Endothelial cell of umbilical vein (primary cell): Measurements from ENCODE around the gene IGFL2. TPM values are rescaled to one million over a fixed set of nuclear protein-coding genes. Genes with fewer than 3 reads are reported as not detected.

Experiments used
- BruUV-seq: library from RNA; stranded (reverse); fragments of 400-500 nt; replicated peaks from 2 replicates; lab custom pipeline; 2021; lab: Mats Ljungman, UMichigan
- CTCF ChIA-PET: fragments of 300-600, 350-600 bp; sonication (Branson Sonifier 250); formaldehyde crosslinking; loops from one replicate; lab custom pipeline; 2021; ENCODE audit warnings: antibody characterized with exemption, inconsistent platforms; lab: Charles Lee
- POLR2A ChIA-PET: fragments of 300-600, 350-600 bp; sonication (Branson Sonifier 250); formaldehyde crosslinking; loops from one replicate; lab custom pipeline; 2021; ENCODE audit warnings: antibody characterized with exemption, inconsistent platforms; lab: Charles Lee
- DNase-seq: peaks from one replicate; pipeline ENCODE4 v3.0.0-alpha.2; 2011; ENCODE audit warnings: low read depth, low spot score
- FAIRE-seq: peaks from 2 replicates; lab custom pipeline; 2011; peaks lifted over from hg19 to GRCh38; lab: Jason Lieb, UNC
- H2AFZ ChIP-seq: 2 replicates; pipeline ENCODE4 v1.6.0; 2012; ENCODE audit warnings: low read depth, low read length, control low read depth, inconsistent platforms
- H3K27ac ChIP-seq: 2 replicates; pipeline ENCODE4 v1.5.1; 2011; ENCODE audit warnings: low read depth, mild to moderate bottlenecking, control low read depth, low read length, moderate library complexity; ENCODE audit not compliant: insufficient read depth
- H3K27me3 ChIP-seq, 2 experiments: 2 replicates each; pipeline versions ENCODE4 v1.6.0 to v1.6.1; 2011; ENCODE audit warnings: low read length in 2 of 2, mixed read lengths in 1 of 2; ENCODE audit not compliant: control insufficient read depth in 2 of 2, insufficient read depth in 2 of 2
- H3K36me3 ChIP-seq, 2 experiments: 2 replicates in 1 of 2; 3 replicates in 1 of 2; pipeline ENCODE4 v1.5.1; 2011; ENCODE audit warnings: low read length in 2 of 2, mild to moderate bottlenecking in 1 of 2, moderate library complexity in 1 of 2; ENCODE audit not compliant: control insufficient read depth in 2 of 2, insufficient read depth in 2 of 2; ENCODE audit errors: extremely low read depth in 1 of 2
- H3K4me1 ChIP-seq: 3 replicates; pipeline ENCODE4 v1.5.1; 2011; ENCODE audit warnings: mild to moderate bottlenecking, low read length; ENCODE audit not compliant: control insufficient read depth, insufficient read depth; ENCODE audit errors: extremely low read depth
- H3K4me2 ChIP-seq: 2 replicates; pipeline ENCODE4 v1.6.1; 2011; ENCODE audit warnings: low read length, control low read depth, mixed read lengths; ENCODE audit not compliant: insufficient read depth
- H3K4me3 ChIP-seq, 3 experiments: fragments of 200-600 bp in 1 of 3; sonication (generic), shearing (Covaris generic) in 1 of 3; replicated peaks in 1 of 3; 2 replicates each; pipeline ENCODE4 v1.5.1; 2011 to 2016; ENCODE audit warnings: control low read depth in 3 of 3, low read length in 3 of 3, mild to moderate bottlenecking in 2 of 3, inconsistent platforms in 1 of 3, low read depth in 1 of 3, moderate library complexity in 1 of 3; ENCODE audit not compliant: insufficient read depth in 1 of 3
- H3K79me2 ChIP-seq: 2 replicates; pipeline ENCODE4 v1.6.0; 2012; ENCODE audit warnings: low read length, inconsistent platforms; ENCODE audit not compliant: control insufficient read depth, insufficient read depth
- H3K9ac ChIP-seq: replicated peaks from 2 replicates; pipeline ENCODE3; 2011; ENCODE audit warnings: low read length, control low read depth; ENCODE audit not compliant: insufficient read depth; ENCODE audit errors: extremely low read depth
- H3K9me1 ChIP-seq: replicated peaks from 3 replicates; pipeline ENCODE4 v1.6.0; 2011; ENCODE audit warnings: mild to moderate bottlenecking, low read length; ENCODE audit not compliant: control insufficient read depth, insufficient read depth; ENCODE audit errors: extremely low read depth
- H3K9me3 ChIP-seq: replicated peaks from 2 replicates; pipeline ENCODE4 v1.5.1; 2012; ENCODE audit warnings: low read length, inconsistent platforms; ENCODE audit not compliant: control insufficient read depth, insufficient read depth
- H4K20me1 ChIP-seq: replicated peaks from 2 replicates; pipeline ENCODE3; 2011; ENCODE audit warnings: mild to moderate bottlenecking, low read length; ENCODE audit not compliant: control insufficient read depth, insufficient read depth; ENCODE audit errors: extremely low read depth
- EZH2 ChIP-seq: IDR thresholded peaks from 2 replicates; pipeline ENCODE4 v1.6.1; 2012; ENCODE audit warnings: borderline replicate concordance, low read depth, mild to moderate bottlenecking, moderate library complexity, low read length, inconsistent platforms; ENCODE audit not compliant: severe bottlenecking
- FOS ChIP-seq: IDR thresholded peaks from 2 replicates; pipeline ENCODE4 v1.6.1; 2011; ENCODE audit warnings: mild to moderate bottlenecking, low read length, moderate library complexity, borderline replicate concordance; ENCODE audit not compliant: insufficient read depth
- GATA2 ChIP-seq: IDR thresholded peaks from 2 replicates; pipeline ENCODE4 v1.7.0; 2011; ENCODE audit warnings: low read depth, mild to moderate bottlenecking, moderate library complexity, mixed read lengths, low read length; ENCODE audit not compliant: insufficient read length, insufficient read depth
- JUN ChIP-seq: IDR thresholded peaks from 2 replicates; pipeline ENCODE4 v1.6.1; 2011; ENCODE audit warnings: borderline replicate concordance, low read depth; ENCODE audit not compliant: insufficient read length, insufficient read depth
- MYC ChIP-seq: IDR thresholded peaks from one replicate; pipeline ENCODE4 v1.6.1; 2011; ENCODE audit warnings: mild to moderate bottlenecking, low read depth, low read length
- POLR2A ChIP-seq: IDR thresholded peaks from 2 replicates; pipeline ENCODE4 v1.6.1; 2012; ENCODE audit warnings: low read depth, mild to moderate bottlenecking, control low read depth, low read length
- POLR2AphosphoS5 ChIP-seq: IDR thresholded peaks from 2 replicates; pipeline ENCODE4 v1.6.1; 2012; ENCODE audit warnings: low read depth, mild to moderate bottlenecking, control low read depth, low read length, moderate library complexity; ENCODE audit not compliant: insufficient read depth
- dilution Hi-C: fragments of 300-500 bp; cut with MboI; formaldehyde crosslinking; loops from one replicate; pipeline ENCODE4 v1.15.0; 2019; ENCODE audit warnings: low sequenced_read_pairs; ENCODE audit not compliant: extremely low pct_ligation_motif_present
- intact Hi-C: fragments of 100-400 bp; cut with micrococcal nuclease; formaldehyde crosslinking; loops from one replicate; pipeline ENCODE4 v1.10.0; 2022
- polyA plus RNA-seq, 4 experiments: library from polyadenylated mRNA; depleted of rRNA in 3 of 4; stranded (reverse) in 3 of 4; unstranded in 1 of 4; fragments of >200 nt; gene quantifications; 2 replicates each; pipeline versions ENCODE4 v1.2.1 to v1.2.3, GENCODE V29; 2011 to 2012; ENCODE audit warnings: missing spikeins in 1 of 4
- total RNA-seq: library from RNA; stranded (reverse); gene quantifications from 2 replicates; pipeline ENCODE4 v1.2.3, GENCODE V29; 2021
- TF ChIP-seq, protein P1 (sequence below): IDR thresholded peaks from 2 replicates; pipeline ENCODE4 v1.6.1; 2011; ENCODE audit not compliant: insufficient read depth, insufficient read length
- TF ChIP-seq, protein P2 (sequence below), 2 donors: IDR thresholded peaks; 1 replicate in 1 of 2; 2 replicates in 1 of 2; pipeline ENCODE4 v1.5.1; 2011; ENCODE audit warnings: low read length in 2 of 2, mild to moderate bottlenecking in 2 of 2, moderate library complexity in 2 of 2, control low read depth in 1 of 2, inconsistent platforms in 1 of 2, low read depth in 1 of 2; ENCODE audit not compliant: insufficient read depth in 1 of 2; ENCODE audit errors: extremely low read depth in 1 of 2

IGFL2 gene
- total and polyA plus RNA-seq, 2 donors (not counting 3 experiments of a cell fraction or from before 2014, with no cell fraction given), result not detected

DNA sequence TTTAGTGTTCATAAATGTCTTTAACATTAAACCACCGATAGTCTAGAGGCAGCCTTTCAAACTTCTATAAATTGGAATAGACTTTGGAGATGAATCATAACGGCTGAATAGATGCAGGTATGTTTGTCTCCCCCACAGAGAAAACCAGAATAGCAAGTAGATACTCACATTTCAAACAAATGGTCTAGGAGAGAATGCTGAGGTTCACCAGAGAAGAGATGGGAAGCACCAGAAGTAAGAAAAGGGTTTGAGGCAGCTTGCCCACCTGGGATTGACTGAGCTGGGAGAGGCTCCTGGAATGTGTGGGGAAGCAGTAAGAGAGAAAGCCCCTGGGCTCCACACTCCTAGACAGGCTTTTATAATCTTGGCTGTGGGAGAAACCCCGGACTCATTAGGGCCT is 29.9 kb upstream of the IGFL2 start:
- ChIA-PET POLR2A (interaction anchor here (1.1 kb wide), 1 partner anchor 11 kb away, joined by 5 read pairs; no protein-coding TSS in a partner anchor), CTCF (interaction anchor here (1.3 to 2.2 kb wide), 2 partner anchors 11 to 89 kb away, joined by 5 to 8 read pairs; no protein-coding TSS in a partner anchor)
- no peaks in the 10 kb centered on the region for H3K79me2 ChIP-seq
- no peaks in the 10 kb centered on the region for H4K20me1 ChIP-seq
- no peak overlapping the region for H3K27ac ChIP-seq
- H3K9me1 ChIP-seq, result no peaks in the 10 kb centered on the region
- H3K4me3 ChIP-seq, result no peak overlapping the region
- H3K27me3 ChIP-seq, result peaks cover 29 to 37% of the 10 kb centered on the region in 2 experiments
- H3K9ac ChIP-seq, result no peak overlapping the region
- dilution Hi-C loops, result no loop called here
- H3K4me1 ChIP-seq, result no peaks in the 10 kb centered on the region
- H3K4me2 ChIP-seq, result no peak overlapping the region
- no peaks in the 10 kb centered on the region for H3K36me3 ChIP-seq
- FAIRE-seq, result no peak
- BruUV-seq, result no TSS peak
- TF ChIP-seq EZH2 (no peak), FOS (no peak), MYC (no peak), POLR2A (no peak), POLR2AphosphoS5 (no peak), JUN (no peak), GATA2 (no peak)
- TF ChIP-seq, protein P1, sequence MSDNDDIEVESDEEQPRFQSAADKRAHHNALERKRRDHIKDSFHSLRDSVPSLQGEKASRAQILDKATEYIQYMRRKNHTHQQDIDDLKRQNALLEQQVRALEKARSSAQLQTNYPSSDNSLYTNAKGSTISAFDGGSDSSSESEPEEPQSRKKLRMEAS, result no peak
- TF ChIP-seq, protein P2, sequence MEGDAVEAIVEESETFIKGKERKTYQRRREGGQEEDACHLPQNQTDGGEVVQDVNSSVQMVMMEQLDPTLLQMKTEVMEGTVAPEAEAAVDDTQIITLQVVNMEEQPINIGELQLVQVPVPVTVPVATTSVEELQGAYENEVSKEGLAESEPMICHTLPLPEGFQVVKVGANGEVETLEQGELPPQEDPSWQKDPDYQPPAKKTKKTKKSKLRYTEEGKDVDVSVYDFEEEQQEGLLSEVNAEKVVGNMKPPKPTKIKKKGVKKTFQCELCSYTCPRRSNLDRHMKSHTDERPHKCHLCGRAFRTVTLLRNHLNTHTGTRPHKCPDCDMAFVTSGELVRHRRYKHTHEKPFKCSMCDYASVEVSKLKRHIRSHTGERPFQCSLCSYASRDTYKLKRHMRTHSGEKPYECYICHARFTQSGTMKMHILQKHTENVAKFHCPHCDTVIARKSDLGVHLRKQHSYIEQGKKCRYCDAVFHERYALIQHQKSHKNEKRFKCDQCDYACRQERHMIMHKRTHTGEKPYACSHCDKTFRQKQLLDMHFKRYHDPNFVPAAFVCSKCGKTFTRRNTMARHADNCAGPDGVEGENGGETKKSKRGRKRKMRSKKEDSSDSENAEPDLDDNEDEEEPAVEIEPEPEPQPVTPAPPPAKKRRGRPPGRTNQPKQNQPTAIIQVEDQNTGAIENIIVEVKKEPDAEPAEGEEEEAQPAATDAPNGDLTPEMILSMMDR (IDR thresholded peaks at IDR 0.05; ENCODE audit: extremely low read depth in 1 of 2, insufficient read depth in 1 of 2, low read depth in 1 of 2, low read length in 2 of 2), result no peak
- no peak overlapping the region for H2AFZ ChIP-seq
- H3K9me3 ChIP-seq, result no peaks in the 10 kb centered on the region
- no peak for DNase-seq
- intact Hi-C loops, result no loop called here
